ENCODE data around the gene TRIM6. TPM values are rescaled to one million over a fixed set of nuclear protein-coding genes. Genes with fewer than 3 reads are reported as not detected.

TRIM6 gene
- total RNA-seq, 1 experiment from 2014 or later: 17.9 TPM

DNA sequence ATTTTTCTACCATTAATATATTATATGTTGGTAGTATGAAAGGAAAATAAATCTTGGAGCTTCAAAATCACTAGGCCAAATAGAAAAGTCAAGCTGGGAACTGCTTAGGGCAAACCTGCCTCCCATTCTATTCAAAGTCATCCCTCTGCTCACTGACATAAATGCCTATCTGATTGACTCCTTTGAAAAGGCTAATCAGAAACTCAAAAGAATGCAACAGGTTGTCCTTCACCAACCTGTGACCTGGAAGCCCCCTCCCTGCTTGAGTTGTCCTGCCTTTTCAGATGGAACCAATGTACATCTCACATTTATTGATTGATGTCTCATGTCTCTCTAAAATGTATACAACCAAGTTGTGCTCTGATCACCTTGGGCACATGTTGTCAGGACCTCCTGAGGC, 25.1 kb downstream of the TRIM6 start:
- Histone ChIP-seq H3K27ac (ENCODE audit: insufficient read length, low read depth, low read length) (no peak overlapping the region), H4K91ac (ENCODE audit: insufficient read length, low read depth, low read length) (no peak overlapping the region), H3K4ac (ENCODE audit: low read depth, low read length) (no peak overlapping the region), H2AFZ (ENCODE audit: low read length) (no peak overlapping the region), H2AK5ac (ENCODE audit: insufficient read length, low read length) (no peak overlapping the region), H3K9me3 (ENCODE audit: control insufficient read depth, low read depth, low read length) (no peaks in the 10 kb centered on the region), H3K4me2 (ENCODE audit: insufficient read depth, insufficient read length, low read length) (no peak overlapping the region), H3K4me1 (ENCODE audit: insufficient read depth, low read length) (peaks cover 20% of the 10 kb centered on the region; the same call in 1 of the 2 replicates), H4K20me1 (ENCODE audit: control insufficient read depth, insufficient read depth, insufficient read length) (no peaks in the 10 kb centered on the region), H2BK120ac (ENCODE audit: low read depth, low read length, poor library complexity, severe bottlenecking) (no peak overlapping the region), H3K79me1 (ENCODE audit: insufficient read depth, low read depth, low read length, poor library complexity, severe bottlenecking) (no peaks in the 10 kb centered on the region), H4K8ac (replicated peaks; ENCODE audit: insufficient read length, low read depth, low read length) (no peak overlapping the region), H3K18ac (ENCODE audit: insufficient read length, low read depth, low read length) (no peak overlapping the region), H2BK15ac (ENCODE audit: low read depth, low read length) (no peak overlapping the region), H3K9ac (ENCODE audit: extremely low read depth, insufficient read length, low read length) (no peak overlapping the region), H3K56ac (ENCODE audit: insufficient read length, low read depth, low read length) (no peak overlapping the region), H3K14ac (ENCODE audit: insufficient read depth, low read length) (no peak overlapping the region), H3K79me2 (ENCODE audit: insufficient read depth, low read length) (no peaks in the 10 kb centered on the region; the same call in 1 of the 2 replicates), H3K23me2 (ENCODE audit: insufficient read length, low read depth, low read length, poor library complexity, severe bottlenecking) (no peaks in the 10 kb centered on the region), H2BK5ac (ENCODE audit: insufficient read length, low read length) (no peak overlapping the region), H3T11ph (ENCODE audit: low read length) (no peak overlapping the region), H3K27me3 (ENCODE audit: insufficient read depth, low read length) (no peaks in the 10 kb centered on the region), H4K5ac (ENCODE audit: insufficient read length, low read depth, low read length) (no peak overlapping the region), H2BK20ac (ENCODE audit: low read depth, low read length, poor library complexity, severe bottlenecking) (no peak overlapping the region), H3K23ac (ENCODE audit: insufficient read length, low read depth, low read length) (no peak overlapping the region), H2BK12ac (ENCODE audit: insufficient read length, low read depth, low read length) (no peak overlapping the region)
- no peaks in the 10 kb centered on the region for H3K36me3 Mint-ChIP-seq (ENCODE audit: insufficient read depth in 1 of 3, low read depth in 3 of 3)
- H3K27ac Mint-ChIP-seq: peak overlapping the region in 1 of 3 experiments; percentile 78; a peak in 1 of 7 replicates
- DNase-seq: no peak
- TF ChIP-seq, protein P1, sequence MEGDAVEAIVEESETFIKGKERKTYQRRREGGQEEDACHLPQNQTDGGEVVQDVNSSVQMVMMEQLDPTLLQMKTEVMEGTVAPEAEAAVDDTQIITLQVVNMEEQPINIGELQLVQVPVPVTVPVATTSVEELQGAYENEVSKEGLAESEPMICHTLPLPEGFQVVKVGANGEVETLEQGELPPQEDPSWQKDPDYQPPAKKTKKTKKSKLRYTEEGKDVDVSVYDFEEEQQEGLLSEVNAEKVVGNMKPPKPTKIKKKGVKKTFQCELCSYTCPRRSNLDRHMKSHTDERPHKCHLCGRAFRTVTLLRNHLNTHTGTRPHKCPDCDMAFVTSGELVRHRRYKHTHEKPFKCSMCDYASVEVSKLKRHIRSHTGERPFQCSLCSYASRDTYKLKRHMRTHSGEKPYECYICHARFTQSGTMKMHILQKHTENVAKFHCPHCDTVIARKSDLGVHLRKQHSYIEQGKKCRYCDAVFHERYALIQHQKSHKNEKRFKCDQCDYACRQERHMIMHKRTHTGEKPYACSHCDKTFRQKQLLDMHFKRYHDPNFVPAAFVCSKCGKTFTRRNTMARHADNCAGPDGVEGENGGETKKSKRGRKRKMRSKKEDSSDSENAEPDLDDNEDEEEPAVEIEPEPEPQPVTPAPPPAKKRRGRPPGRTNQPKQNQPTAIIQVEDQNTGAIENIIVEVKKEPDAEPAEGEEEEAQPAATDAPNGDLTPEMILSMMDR (conservative IDR thresholded peaks at IDR 0.05): no peak
- H3K9me3 Mint-ChIP-seq: no peaks in the 10 kb centered on the region
- no peak overlapping the region for H3K4me3 Mint-ChIP-seq
- no peaks in the 10 kb centered on the region for H3K27me3 Mint-ChIP-seq (ENCODE audit: low read depth)
- peaks cover 28 to 33% of the 10 kb centered on the region in 2 experiments for H3K4me1 Mint-ChIP-seq

Data from H9 (cell line).